Measurements from ENCODE around the gene ASPHD1. TPM values are rescaled to one million over a fixed set of nuclear protein-coding genes. Genes with fewer than 3 reads are reported as not detected.
"Not testable (repeated sequence)": the region's sequence is repeated elsewhere in the genome, so short reads cannot be mapped to it uniquely, and the experiment has no call there.

ASPHD1 gene
- total RNA-seq, 1 donor, result 0.27 TPM

GRCh38 chr16:29876594-29877249 is 23.6 kb upstream of the ASPHD1 start:
- peak in 1 of 3 donors; percentile 14 for DNase-seq (ENCODE audit: low read depth in 2 of 3, low spot score in 2 of 3)

GRCh38 chr16:29877266-29877961 is 22.9 kb upstream of the ASPHD1 start:
- peak in 2 of 3 donors; percentile 84 to 85 for DNase-seq (ENCODE audit: low read depth in 2 of 3, low spot score in 2 of 3)

- no peak for DNase-seq (ENCODE audit: low read depth in 2 of 3, low spot score in 2 of 3)
These were observed 22.1 kb upstream of the ASPHD1 start for GRCh38 chr16:29878172-29878571.

GRCh38 chr16:29881050-29881449 is 19.2 kb upstream of the ASPHD1 start:
- no peak for DNase-seq (ENCODE audit: low read depth in 2 of 3, low spot score in 2 of 3)

GRCh38 chr16:29883987-29884386 is 16.3 kb upstream of the ASPHD1 start:
- DNase-seq (ENCODE audit: low read depth in 2 of 3, low spot score in 2 of 3), result no peak

- not testable (repeated sequence) for DNase-seq (ENCODE audit: low read depth in 2 of 3, low spot score in 2 of 3)
These were observed 10.9 kb upstream of the ASPHD1 start for GRCh38 chr16:29889372-29889771.

- DNase-seq (ENCODE audit: low read depth in 2 of 3, low spot score in 2 of 3), result no peak
These were observed 8.5 kb upstream of the ASPHD1 start for GRCh38 chr16:29891525-29892457.

- no peak for DNase-seq (ENCODE audit: low read depth in 2 of 3, low spot score in 2 of 3)
These were observed 7.9 kb upstream of the ASPHD1 start for GRCh38 chr16:29892458-29892813.

- no peak for DNase-seq (ENCODE audit: low read depth in 2 of 3, low spot score in 2 of 3)
These were observed 6.7 kb upstream of the ASPHD1 start for GRCh38 chr16:29893553-29893952.

GRCh38 chr16:29894352-29894751 is 5.9 kb upstream of the ASPHD1 start:
- no peak for DNase-seq (ENCODE audit: low read depth in 2 of 3, low spot score in 2 of 3)

GRCh38 chr16:29896841-29897240 is 3.4 kb upstream of the ASPHD1 start:
- DNase-seq (ENCODE audit: low read depth in 2 of 3, low spot score in 2 of 3), result no peak

- no peak for DNase-seq (ENCODE audit: low read depth in 2 of 3, low spot score in 2 of 3)
These were observed 3.0 kb upstream of the ASPHD1 start for GRCh38 chr16:29897333-29897732.

- DNase-seq (ENCODE audit: low read depth in 2 of 3, low spot score in 2 of 3), result no peak
These were observed 2.0 kb upstream of the ASPHD1 start for GRCh38 chr16:29898135-29898803.

- DNase-seq (ENCODE audit: low read depth in 2 of 3, low spot score in 2 of 3), result no peak
These were observed 1.3 kb upstream of the ASPHD1 start for GRCh38 chr16:29898804-29899515.

GRCh38 chr16:29899516-29900101 is 679 bp upstream of the ASPHD1 start, which contains the start of gene SEZ6L2:
TSS of gene SEZ6L2 (minus strand) at chr16:29899550. CDS start at chr16:29899019, 531 bp downstream.
- peak in 2 of 3 donors; percentile 51 to 68 for DNase-seq (ENCODE audit: low read depth in 2 of 3, low spot score in 2 of 3)

- no peak for DNase-seq (ENCODE audit: low read depth in 2 of 3, low spot score in 2 of 3)
These were observed 759 bp downstream of the ASPHD1 start for GRCh38 chr16:29900888-29901606.

GRCh38 chr16:29901607-29901945 is 1.3 kb downstream of the ASPHD1 start:
- no peak for DNase-seq (ENCODE audit: low read depth in 2 of 3, low spot score in 2 of 3)

- no peak for DNase-seq (ENCODE audit: low read depth in 2 of 3, low spot score in 2 of 3)
These were observed 3.3 kb downstream of the ASPHD1 start for GRCh38 chr16:29903590-29903989.

GRCh38 chr16:29904947-29905346 is 4.7 kb downstream of the ASPHD1 start:
- DNase-seq (ENCODE audit: low read depth in 2 of 3, low spot score in 2 of 3), result no peak
